ENCODE data around the gene SART3. TPM values are rescaled to one million over a fixed set of nuclear protein-coding genes. Genes with fewer than 3 reads are reported as not detected.

The SART3 gene
- total RNA-seq, 2 donors from 2014 or later, result 33.4 to 44.4 TPM

- Histone ChIP-seq H3K36me3 (peaks cover 97% of the 10 kb centered on the region), H3K4me1 (no peaks in the 10 kb centered on the region), H3K9me3 (no peaks in the 10 kb centered on the region), H3K4me3 (no peak overlapping the region), H3K27ac (no peak overlapping the region), H3K27me3 (no peaks in the 10 kb centered on the region)
- TF ChIP-seq CTCF (IDR thresholded peaks at IDR 0.05), result no peak
- DNase-seq (ENCODE audit: low spot score), result no peak
Observed at GRCh38 chr12:108526482-108527165, 34.3 kb downstream of the SART3 start.

GRCh38 chr12:108525681-108526080 is 35.3 kb downstream of the SART3 start:
- Histone ChIP-seq H3K27me3 (no peaks in the 10 kb centered on the region), H3K4me3 (no peak overlapping the region), H3K36me3 (peaks cover 98% of the 10 kb centered on the region), H3K4me1 (no peaks in the 10 kb centered on the region), H3K27ac (no peak overlapping the region), H3K9me3 (no peaks in the 10 kb centered on the region)
- DNase-seq (ENCODE audit: low spot score), result no peak
- TF ChIP-seq CTCF (IDR thresholded peaks at IDR 0.05), result no peak

GRCh38 chr12:108523365-108523764 is 37.6 kb downstream of the SART3 start:
- no peak for TF ChIP-seq CTCF (IDR thresholded peaks at IDR 0.05)
- Histone ChIP-seq H3K27ac (no peak overlapping the region), H3K27me3 (no peaks in the 10 kb centered on the region), H3K9me3 (no peaks in the 10 kb centered on the region), H3K36me3 (peaks cover 98% of the 10 kb centered on the region), H3K4me3 (no peak overlapping the region), H3K4me1 (no peaks in the 10 kb centered on the region)
- no peak for DNase-seq (ENCODE audit: low spot score)

GRCh38 chr12:108519558-108519957 is 41.4 kb downstream of the SART3 start:
- Histone ChIP-seq H3K9me3 (no peaks in the 10 kb centered on the region), H3K4me1 (peaks cover 0 to 10% of the 10 kb centered on the region in 2 donors), H3K36me3 (peaks cover 66% of the 10 kb centered on the region), H3K27me3 (no peaks in the 10 kb centered on the region), H3K4me3 (no peak overlapping the region), H3K27ac (no peak overlapping the region)
- TF ChIP-seq CTCF (IDR thresholded peaks at IDR 0.05), result no peak
- DNase-seq (ENCODE audit: low spot score), result no peak

GRCh38 chr12:108518716-108519496 is 42.1 kb downstream of the SART3 start:
- no peak overlapping the region for H3K27ac ChIP-seq
- peaks cover 0 to 10% of the 10 kb centered on the region in 2 donors for H3K4me1 ChIP-seq
- no peak overlapping the region for H3K4me3 ChIP-seq
- no peaks in the 10 kb centered on the region for H3K9me3 ChIP-seq
- H3K27me3 ChIP-seq, result no peaks in the 10 kb centered on the region
- DNase-seq (ENCODE audit: low spot score), result no peak
- H3K36me3 ChIP-seq, result peaks cover 60% of the 10 kb centered on the region
- TF ChIP-seq CTCF (IDR thresholded peaks at IDR 0.05), result no peak

Data from right atrium auricular region (tissue), 2 donors.